Measurements from ENCODE around the gene PCARE.
"Not testable (repeated sequence)": the region's sequence is repeated elsewhere in the genome, so short reads cannot be mapped to it uniquely, and the experiment has no call there.

The PCARE gene

DNA sequence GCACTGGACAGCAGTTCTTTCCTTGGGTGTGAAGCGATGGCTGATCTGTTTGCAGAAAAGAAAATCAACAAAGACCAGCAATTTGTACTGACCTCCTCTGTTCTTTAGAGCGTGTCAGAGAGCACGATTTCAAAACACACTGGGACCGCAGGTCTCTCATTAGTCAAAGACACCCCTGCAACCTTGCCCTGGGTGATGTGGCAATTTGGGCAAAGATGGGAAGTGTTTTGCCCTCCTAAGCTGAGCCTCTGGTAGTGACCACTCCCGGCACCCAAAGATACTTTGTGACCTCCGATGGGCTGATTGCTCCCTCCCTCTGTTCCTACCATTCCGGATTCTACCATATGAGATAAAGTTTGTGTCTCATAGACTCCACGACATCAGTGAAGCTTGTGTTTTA lies 22.6 kb upstream of the PCARE start:
- no peak for DNase-seq (ENCODE audit: low spot score)

DNA sequence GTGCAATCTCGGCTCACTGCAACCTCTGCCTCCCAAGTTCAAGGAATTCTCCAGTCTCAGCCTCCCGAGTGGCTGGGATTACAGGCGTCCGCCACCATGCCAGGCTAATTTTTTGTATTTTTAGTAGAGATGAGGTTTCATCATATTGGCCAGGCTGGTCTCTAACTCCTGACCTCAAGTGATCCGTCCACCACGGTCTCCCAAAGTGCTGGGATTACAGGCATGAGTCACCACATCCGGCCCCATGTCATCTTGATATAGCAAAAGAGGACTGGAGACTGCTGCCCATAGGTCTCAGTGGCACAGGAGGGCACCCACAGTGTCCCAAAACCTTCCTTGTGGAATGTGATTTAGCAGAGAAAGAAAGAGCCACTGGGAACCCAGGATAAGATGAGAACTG lies 16.0 kb upstream of the PCARE start:
- DNase-seq (ENCODE audit: low spot score), result not testable (repeated sequence)

DNA sequence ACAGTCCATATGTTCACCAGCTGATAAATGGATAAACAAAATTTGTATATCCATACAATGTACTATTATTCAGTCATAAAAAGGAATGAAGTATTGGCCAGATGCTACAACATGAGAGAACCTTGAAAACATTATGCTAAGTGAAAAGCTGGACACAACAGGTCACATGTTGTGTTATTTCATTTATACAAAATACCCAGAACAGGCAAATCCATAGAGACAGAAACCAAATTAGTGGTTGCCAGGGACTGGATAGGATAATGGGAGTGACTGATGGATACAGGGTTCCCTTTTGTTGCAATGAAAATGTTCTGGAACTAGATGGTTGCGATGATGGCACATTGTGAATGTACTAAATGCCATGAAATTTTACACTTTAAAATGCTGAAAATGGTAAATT lies 10.2 kb upstream of the PCARE start:
- no peak for DNase-seq (ENCODE audit: low spot score)

DNA sequence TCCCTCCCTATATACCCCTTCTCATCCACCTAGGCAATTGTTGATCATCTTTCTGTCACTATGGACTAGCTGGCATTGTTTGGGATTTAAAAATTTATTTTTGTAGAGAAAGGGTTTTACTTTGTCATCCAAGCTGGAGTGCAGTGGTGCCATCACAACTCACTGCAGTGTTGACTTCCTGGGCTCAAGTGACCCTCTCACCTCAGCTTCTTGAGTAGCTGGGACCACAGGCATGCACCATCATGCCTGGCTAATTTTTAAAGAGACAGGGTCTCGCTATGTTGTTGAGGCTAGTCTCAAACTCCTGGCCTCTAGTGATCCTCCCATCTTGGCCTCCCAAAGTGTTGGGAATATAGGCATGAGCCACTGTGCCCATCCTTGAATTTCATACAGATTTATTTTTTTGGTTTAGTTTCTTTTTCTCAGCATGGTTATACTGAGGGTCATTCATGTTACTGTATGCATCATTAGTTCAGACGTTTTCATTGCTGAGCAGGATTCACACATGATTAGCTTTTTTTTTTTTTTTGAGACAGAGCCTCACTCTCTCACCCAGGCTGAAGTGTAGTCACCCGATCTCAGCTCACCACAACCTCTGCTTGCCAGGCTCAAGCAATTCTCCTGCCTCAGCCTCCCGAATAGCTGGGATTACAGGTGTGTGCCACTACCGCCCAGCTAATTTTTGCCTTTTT lies 8.6 kb upstream of the PCARE start:
- DNase-seq (ENCODE audit: low spot score), result no peak

DNA sequence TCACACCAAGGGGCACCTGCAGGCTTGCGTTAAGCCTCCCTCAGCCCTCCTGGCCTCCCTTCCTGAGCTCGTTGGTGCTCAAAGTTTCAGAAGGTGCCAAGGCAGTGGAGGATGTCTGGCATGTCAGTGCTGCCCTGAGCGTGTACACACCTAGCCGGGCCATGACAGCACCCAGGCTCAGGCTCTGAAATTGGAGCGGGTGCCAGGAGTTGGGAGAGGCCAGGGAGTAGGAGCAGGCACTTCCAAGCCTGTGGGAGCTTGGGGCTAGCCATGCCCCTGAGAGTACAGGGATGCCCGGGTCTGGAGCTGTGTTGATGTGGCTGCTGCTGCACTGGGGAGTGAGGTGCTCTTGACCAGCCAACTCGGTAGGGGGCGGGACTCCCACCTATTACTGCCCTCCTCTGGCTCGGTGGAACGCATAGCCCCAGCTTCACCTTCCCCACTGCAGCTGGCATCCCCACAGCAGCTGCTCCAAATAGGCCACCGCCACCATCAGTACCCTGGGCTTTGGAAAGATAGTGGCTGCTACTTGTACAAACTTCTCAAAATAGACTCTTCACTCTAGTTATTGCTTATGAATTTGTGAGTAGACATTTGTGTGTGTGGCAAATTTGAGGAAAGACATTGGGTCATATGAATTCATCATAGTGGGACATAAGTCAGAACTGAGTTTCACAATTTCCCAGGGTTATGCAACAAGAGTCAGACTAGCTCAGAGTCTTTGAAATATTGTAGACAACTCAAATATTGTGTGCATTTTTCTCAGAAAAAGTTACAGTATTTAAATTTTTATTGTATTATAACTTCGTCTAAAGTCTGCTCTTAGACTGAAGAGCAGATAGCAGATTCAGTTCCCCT lies 6.8 kb upstream of the PCARE start:
- DNase-seq (ENCODE audit: low spot score), result no peak

DNA sequence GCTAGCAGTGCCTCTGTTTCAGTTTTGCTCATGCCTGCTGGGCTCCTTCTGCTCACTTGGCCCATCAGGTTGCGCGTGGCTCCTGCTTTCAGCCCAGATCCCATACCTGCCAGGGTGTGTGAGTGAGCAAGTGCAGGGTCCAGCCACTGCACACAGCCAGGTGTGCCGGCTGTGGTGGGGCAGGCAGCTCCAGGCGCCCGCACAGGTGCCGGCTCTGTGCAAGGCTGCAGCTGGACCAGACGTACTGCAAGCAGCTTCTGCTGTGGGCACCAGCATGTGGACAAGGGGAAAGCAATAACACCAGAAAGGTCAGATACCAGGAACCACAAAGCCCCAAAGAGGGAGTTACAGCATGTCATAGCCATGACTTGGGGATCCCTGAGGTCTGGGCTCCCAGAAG lies 5.6 kb upstream of the PCARE start:
- no peak for DNase-seq (ENCODE audit: low spot score)

DNA sequence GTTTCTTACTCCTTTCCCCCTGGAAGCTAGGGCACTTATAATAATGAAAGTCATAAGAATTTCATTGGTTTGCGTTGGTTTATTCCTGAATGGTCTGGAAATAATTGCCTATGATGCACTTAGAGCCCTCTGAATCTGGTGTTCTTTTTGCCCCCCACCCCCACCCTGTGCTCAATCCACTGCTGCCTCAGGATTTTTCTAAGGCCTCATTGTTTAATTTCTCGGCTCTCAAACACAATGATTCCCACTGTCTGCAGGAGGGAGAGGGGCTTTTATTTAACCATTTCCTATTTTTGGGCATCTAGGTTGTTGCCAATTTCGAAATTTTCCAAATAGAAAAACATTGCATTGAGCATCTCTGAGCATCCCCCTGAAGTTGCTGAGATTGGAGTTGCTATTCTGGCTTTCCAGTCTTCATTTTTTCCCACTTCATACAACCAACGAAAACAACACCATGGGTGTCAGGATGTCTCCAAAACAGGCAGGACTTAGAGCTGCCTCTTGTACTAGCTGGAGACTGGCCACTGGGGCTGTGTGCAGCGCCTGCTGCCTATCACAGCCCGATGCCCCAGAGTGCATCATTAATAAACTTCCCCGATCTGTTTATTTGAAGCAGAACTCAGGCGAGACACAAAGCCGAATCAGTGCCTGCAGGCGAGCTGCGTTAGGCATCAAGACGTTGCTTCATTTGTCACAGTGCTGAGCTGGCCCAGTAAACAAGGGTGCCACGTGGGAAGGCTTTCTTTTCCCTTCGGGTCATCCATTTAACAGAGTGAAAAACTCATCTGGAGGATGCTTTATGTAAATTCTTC lies 1.8 kb upstream of the PCARE start:
- DNase-seq (ENCODE audit: low spot score), result no peak

DNA sequence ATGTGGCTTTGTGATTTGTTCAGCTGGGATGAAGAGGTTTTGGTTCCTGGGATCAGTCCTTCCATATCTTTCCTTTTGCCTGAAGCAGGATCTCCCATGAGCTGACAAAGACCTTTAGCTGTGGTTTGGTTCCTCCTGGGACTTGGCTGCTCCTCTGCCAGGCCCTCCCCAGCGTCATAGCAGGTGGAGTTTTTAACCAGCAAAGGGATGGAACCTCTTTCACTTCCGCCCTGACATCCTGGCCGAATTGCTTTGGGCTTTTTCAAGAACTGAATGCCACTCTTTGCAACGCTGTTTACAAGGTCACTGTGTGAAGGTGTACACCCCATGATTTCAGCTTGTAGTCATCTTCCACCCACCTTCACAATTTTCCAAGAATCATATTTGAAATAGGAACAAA lies 390 bp downstream of the PCARE start:
- DNase-seq (ENCODE audit: low spot score), result no peak

DNA sequence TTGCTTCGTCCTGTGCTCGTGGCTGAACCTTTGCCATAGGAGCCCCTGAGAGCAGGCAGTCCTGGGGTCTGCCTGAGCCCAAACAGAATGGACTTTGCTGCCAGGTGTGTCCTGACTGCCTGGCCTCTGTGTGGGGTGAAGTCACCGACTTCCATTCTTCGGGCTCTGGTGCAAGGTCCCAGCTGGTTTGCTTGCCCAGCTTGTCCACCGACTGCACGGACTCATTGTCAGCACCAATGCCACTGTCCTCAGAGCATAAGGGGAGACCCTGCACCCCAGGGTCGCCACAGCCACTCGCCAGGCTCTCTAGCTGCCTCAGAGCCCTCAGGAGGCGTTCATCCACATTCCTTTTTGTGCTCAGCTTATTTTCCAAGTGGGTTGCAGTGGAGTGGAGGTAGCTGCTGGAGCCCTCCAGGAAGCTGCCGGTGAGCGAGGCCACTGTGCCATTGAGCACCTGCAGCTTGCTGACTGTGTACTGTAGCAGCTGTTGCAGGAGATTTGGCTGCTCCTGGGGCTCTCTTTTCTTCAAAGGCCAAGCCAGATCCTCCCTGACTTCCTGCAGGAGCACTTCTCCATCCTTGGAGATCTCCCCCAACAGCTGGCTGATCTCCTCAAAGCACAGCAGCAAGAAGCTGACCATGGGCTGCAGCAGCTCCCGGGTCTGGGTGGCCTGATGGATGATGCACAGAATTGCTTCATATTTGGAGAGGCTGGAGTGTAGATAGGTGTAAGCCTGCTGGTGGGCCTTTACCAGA lies 1.2 kb downstream of the PCARE start:
- DNase-seq (ENCODE audit: low spot score), result no peak

DNA sequence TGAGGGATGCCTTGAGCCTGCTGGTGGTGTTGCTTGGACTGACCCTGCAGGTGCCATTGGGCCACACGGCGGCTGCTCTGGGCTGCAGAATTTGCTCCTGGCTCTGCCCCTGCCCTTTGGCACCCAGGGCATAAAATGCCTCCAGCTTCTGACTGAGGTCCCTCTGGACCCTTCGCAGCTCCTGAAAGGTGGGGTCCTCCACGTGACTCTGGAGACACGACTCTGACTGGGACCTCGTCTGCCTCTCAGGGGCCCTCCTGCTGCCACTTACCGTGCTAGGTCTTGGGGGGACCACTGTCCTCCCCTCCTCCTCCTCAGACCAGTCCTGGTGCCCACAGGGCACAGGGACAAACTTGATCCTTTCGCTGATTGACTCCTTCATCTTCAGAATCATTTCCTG lies 2.1 kb downstream of the PCARE start:
- DNase-seq (ENCODE audit: low spot score), result no peak

DNA sequence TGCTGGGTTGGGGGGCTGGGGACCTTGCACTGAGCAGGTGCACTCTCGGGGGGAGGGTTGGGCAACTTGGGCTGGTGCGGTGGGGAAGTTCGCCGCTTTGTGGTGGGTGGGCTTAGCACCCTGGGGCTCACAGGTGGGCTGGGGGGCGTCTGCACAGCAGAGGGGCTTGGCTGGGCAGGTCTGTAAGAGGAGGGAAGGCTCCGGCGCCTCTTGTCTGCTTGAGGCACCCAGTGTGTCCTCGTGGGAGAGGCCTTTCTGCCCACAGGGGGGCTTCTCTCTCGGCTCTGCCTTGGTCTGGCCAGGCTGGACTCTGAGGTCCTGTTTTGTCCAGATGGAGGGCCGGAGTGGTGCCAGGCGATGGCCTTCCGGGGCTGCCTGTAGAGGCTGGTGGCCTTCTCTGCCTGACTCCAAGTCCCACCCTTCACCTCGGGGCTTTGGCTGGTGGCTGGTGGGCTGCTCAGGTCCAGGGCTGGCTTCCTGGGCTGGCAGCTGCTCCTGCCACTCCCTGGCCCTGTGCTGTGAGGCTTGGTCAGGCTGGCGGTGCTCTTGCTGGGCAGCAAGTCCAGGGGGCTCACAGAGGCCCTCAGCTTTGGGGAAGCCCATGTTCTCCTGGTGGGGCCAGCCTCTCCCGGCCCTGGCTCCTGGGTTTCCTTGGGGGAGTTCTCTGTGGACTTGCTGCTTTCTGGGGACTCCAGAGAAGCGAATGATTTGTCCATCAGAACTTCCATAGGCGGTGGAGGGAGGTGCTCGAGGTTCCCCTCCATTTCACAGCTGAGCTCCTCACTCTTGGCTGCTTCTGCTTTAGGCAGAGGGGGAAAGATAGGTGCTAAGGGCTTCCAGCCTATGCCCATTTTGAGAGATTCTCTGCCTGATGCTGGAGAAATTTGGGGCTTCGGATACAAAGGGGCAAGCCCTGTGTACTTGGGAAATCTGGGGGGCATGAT lies 3.0 kb downstream of the PCARE start:
- no peak for DNase-seq (ENCODE audit: low spot score)

DNA sequence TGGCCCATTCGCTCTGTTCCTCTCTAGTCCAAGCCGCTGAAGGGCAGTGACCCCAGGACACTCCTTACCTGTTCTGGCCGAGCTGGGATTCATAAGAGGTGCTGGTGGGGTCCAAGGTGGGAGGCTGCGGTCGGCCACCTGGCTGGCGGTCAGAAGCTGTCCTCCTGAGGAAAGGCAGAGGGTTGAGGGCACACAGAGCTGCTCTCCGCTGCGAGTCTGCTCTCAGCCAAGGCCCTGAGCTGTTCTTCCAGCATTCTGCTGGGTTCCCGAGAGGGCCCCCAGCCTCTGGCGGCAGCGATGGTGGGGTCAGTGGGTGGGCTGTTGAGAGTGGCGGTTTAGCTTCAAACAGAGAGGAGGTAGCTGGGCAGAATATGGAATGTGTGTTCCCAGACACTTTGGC lies 3.8 kb downstream of the PCARE start:
- DNase-seq (ENCODE audit: low spot score), result no peak

DNA sequence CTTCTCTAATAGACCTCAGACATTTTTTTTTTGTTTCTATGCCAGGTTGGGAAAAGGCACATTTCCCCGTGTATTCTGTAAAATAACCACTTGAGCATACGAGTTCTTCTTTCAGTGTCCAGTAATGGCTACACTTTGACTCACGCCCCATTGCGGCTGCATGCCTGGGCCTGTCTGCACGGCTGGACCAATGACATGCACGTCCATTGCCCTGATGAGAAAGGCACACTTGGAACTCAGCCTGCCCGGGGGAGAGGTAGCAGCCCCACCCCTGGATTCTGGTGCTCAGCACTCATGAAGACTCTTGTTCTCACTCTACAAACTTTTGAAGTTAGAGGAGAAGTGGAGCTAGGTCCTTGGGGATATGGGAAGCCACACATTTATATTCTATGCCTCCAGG lies 5.8 kb downstream of the PCARE start:
- DNase-seq (ENCODE audit: low spot score), result no peak

DNA sequence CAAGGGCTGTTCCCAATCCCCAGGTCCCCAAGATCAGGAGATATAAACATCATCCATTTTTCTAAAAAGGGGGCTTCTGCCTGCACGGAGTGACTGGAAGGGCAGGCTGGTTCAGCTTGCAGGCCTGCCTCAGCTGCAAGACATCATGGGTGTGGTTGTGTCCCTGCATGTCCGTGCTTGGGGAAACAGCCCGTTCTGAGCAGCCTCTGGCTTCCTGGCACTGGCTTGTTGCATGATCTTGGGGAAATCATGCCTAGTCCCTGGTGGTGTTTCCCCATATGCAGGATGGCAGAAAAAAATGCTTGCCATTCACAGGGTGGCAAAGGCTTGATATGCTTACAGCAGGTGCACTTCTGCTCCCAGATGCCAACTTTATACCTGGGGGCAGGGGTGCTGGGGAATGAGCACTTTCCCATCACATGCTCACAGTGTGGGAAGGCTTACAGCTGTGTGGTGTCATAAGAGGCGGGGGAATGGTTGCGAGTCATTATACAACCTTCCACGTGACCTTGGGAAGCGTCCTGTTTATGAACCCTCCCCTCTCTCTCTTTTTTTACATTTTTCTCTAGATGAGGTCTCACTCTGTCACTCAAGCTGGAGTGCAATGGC lies 7.2 kb downstream of the PCARE start:
- DNase-seq (ENCODE audit: low spot score), result no peak

DNA sequence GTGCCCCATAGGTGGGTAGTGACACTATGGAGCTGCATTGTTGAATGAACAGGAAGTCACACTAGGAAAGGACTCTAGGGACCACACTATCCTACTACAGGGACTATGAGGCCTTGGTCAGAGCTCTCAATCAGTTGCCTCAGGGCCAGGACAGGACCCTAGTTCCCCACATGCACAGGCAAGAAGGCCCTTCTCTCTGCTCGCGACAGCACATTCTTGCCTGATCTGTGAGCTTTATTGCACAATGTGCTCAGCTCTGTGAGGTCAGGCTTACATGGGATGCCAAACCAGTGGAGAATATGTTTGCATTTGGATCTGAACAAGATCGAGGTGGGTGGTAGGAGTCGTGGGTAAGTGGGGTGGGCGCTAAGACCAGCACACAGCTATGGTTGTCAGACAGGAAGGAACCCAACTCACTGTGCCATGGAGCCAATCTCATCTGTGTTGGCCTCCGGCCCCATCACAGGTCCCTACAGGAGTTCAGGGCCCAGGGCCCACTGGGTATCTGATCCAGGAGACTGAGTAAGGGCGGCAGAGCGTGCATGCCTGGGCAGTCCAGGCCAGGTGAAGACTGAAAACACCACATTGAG lies 8.0 kb downstream of the PCARE start:
- DNase-seq (ENCODE audit: low spot score), result no peak

DNA sequence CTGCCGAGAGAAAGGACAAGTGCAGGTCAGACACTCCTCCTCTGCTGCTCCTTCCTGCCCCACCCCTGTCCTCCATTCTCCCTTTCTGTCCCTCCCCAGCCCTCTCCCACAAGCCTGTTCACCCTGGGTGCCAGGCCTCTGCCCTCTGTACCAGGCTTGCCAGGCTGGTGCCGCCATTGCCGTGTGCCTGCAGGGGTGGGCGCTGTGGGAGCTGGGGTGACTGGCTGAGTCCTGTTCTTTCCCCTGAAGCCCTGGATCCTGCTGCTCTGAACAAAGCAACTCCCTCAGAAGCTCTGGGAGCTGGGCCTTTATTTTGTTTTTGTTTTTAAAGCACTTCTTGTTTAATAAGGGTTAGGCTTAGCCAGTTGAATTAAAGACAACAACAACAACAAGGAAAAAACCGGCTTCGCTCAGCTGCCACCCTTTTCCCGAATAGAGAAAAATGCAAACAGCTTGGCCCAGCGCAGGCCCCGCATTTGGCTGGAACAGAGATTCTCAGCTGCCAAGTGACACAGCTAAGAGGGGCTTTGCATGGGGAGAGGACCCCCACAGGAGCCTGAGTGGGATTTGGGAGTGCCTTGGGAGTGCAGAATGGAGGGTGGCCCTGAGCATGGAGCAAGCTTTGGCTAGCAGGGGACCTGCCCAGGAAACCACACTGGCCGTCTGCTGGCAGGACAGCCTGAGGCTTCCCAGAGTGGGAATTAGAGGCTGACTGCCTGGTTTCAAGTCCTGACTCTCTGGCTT lies 9.1 kb downstream of the PCARE start:
- no peak for DNase-seq (ENCODE audit: low spot score)

DNA sequence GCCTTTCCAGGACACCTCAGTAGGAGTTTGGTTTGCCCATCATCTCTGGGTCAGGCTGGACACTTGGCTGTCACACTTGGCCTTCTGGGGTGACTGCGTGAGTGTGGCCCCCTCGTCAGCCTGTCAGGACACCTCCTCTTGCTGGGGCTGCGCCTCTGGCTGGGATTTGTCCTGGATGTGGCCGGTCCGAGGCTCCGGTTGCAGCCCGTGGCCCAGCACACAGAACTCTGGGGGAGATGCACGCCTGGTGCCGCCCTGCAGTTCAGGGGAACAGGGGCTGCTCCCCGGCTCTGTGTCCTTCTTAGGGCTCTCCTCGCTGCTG lies 9.6 kb downstream of the PCARE start:
- DNase-seq (ENCODE audit: low spot score), result no peak

DNA sequence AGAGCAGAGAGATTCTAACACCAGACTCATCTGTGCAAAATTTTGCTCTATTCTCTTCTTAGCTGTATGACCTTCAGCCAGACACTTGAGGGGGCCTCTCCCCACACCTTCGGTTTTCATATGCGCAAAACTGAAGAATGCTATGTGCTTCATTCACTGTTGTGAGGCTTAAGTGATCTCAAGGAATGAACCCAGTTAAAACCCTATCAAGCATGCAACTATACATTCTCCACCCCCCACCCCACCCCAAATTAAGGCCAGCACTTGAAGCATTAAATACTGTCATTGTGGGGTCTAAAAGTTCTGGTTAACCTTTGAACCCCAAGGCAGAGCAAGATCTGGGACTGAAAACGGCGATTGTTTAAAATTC lies 10.0 kb downstream of the PCARE start:
- DNase-seq (ENCODE audit: low spot score), result no peak

DNA sequence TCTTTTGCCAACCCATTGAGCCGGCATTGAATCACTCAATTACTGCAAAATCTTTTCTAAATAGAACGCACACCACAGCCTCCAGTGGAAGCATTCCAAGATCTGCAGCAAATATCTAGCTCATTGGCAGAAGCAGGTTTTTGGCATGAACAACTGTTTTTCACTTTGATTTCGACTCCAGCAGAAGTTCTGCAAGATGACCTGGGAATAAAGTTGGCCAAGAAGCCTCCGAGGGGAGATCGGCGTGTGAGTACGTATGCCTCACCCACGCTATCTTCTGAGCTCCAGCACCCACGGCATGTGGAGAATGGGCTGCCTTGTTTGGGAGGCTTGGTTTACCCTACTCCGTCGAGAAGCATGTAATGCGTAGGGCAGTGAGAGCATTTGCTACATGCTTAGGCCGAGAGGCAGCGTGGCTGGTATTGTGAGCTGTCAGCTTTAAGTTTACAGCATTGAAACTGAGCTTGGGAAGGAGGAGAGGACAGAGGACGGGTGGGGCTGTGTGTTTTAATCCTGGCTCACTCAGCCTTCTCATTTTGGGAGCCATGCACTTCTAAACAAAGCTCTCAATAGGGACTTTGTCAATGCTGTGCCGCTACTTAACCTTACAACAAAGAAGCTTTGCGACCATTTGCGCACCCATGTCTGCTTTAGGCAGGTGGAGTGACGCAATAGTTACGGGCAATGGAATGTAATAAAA lies 10.5 kb downstream of the PCARE start:
- DNase-seq (ENCODE audit: low spot score), result no peak

All from hematopoietic multipotent progenitor cell treated with erythropoietin and hydrocortisone succinate and interleukin-3 and kit ligand, for 15 days (in vitro differentiated cells).